Naive thymus-derived CD8-positive, alpha-beta T cell (primary cell): Measurements from ENCODE around the gene CCL24. TPM values are rescaled to one million over a fixed set of nuclear protein-coding genes. Genes with fewer than 3 reads are reported as not detected.
A peak's percentile ranks its signal among the peaks of the same experiment; 100 is the strongest.

Experiments used
- ATAC-seq, 2 donors: fragments of 150-1000 bp; cut with Tn5 transposase in 1 of 2; sonication (Bioruptor Pico), chemical (Tn5 transposase) in 1 of 2; 1 replicate in 1 of 2; 2 replicates in 1 of 2; pipeline ENCODE4 v1.10.0; 2021; ENCODE audit warnings: mild to moderate bottlenecking in 2 of 2, moderate library complexity in 2 of 2
- POLR2A ChIA-PET: fragments of 350-600 bp; sonication (Branson Sonifier 250); formaldehyde crosslinking; loops from one replicate; lab custom pipeline; 2021; ENCODE audit warnings: antibody characterized with exemption; lab: Charles Lee
- DNase-seq, 10 donors: peaks; one replicate each; pipeline versions ENCODE4 v3.0.0 to v3.0.0-alpha.2; 2020 to 2022
- H3K27ac Mint-ChIP-seq, 10 donors: one replicate each; pipeline ENCODE4 v1.8.0; 2020 to 2022; ENCODE audit warnings: mild to moderate bottlenecking in 10 of 10, mixed read lengths in 10 of 10, moderate library complexity in 4 of 10, inconsistent platforms in 1 of 10
- H3K27me3 Mint-ChIP-seq, 5 donors: one replicate each; pipeline ENCODE4 v1.8.0; 2021 to 2022; ENCODE audit warnings: mixed read lengths in 5 of 5
- H3K36me3 Mint-ChIP-seq, 3 donors: one replicate each; pipeline ENCODE4 v1.8.0; 2020 to 2022; ENCODE audit warnings: mixed read lengths in 3 of 3, mild to moderate bottlenecking in 2 of 3, inconsistent platforms in 1 of 3
- H3K4me1 Mint-ChIP-seq, 4 donors: one replicate each; pipeline ENCODE4 v1.8.0; 2021 to 2022; ENCODE audit warnings: mixed read lengths in 4 of 4
- H3K4me3 Mint-ChIP-seq, 10 donors: one replicate each; pipeline ENCODE4 v1.8.0; 2020 to 2022; ENCODE audit warnings: mild to moderate bottlenecking in 10 of 10, mixed read lengths in 10 of 10, moderate library complexity in 6 of 10, inconsistent platforms in 1 of 10
- H3K9me3 Mint-ChIP-seq, 9 donors: one replicate each; pipeline ENCODE4 v1.8.0; 2020 to 2022; ENCODE audit warnings: mixed read lengths in 9 of 9, mild to moderate bottlenecking in 3 of 9, inconsistent platforms in 1 of 9, moderate library complexity in 1 of 9
- polyA plus RNA-seq, 3 donors: library from polyadenylated mRNA; unstranded; fragments of 300-500 nt; fragmentation: Illumina TruSeq; gene quantifications; one replicate each; pipeline ENCODE4 v1.2.3, GENCODE V29; 2021
- total RNA-seq, 8 experiments: library from RNA in 2 of 8; stranded (reverse) in 2 of 8; gene quantifications; one replicate each; pipeline ENCODE4 v1.2.3 and lab custom pipeline; 2021 to 2026

The CCL24 gene
- total and polyA plus RNA-seq, 5 experiments from 2014 or later = not detected

- no peak for DNase-seq
- Mint-ChIP-seq H3K27me3 (peaks cover 0 to 20% (median 2%) of the 10 kb centered on the region in 5 donors), H3K4me1 (peaks cover 0 to 2% (median 0%) of the 10 kb centered on the region in 4 donors), H3K4me3 (no peak overlapping the region), H3K36me3 (no peaks in the 10 kb centered on the region), H3K27ac (peak overlapping the region in 1 of 10 donors; percentile 49), H3K9me3 (no peaks in the 10 kb centered on the region)
- ATAC-seq = no peak
- POLR2A ChIA-PET = no interaction called here
These were observed 1.9 kb upstream of the CCL24 start for GRCh38 chr7:75815418-75816064.

GRCh38 chr7:75814407-75814947 is 871 bp upstream of the CCL24 start:
- no peak for DNase-seq
- Mint-ChIP-seq H3K36me3 (no peaks in the 10 kb centered on the region), H3K27ac (no peak overlapping the region), H3K4me1 (peaks cover 0 to 2% (median 0%) of the 10 kb centered on the region in 4 donors), H3K27me3 (peaks cover 0 to 22% (median 2%) of the 10 kb centered on the region in 5 donors), H3K9me3 (no peaks in the 10 kb centered on the region), H3K4me3 (no peak overlapping the region)
- POLR2A ChIA-PET = no interaction called here
- ATAC-seq = no peak

GRCh38 chr7:75813084-75813483 is 522 bp downstream of the CCL24 start:
- no peak for ATAC-seq
- Mint-ChIP-seq H3K4me1 (peaks cover 0 to 2% (median 0%) of the 10 kb centered on the region in 4 donors), H3K36me3 (no peaks in the 10 kb centered on the region), H3K27me3 (peaks cover 0 to 22% (median 2%) of the 10 kb centered on the region in 5 donors), H3K9me3 (peaks cover 0 to 3% (median 0%) of the 10 kb centered on the region in 9 donors), H3K27ac (no peak overlapping the region), H3K4me3 (no peak overlapping the region)
- DNase-seq = no peak
- POLR2A ChIA-PET = no interaction called here

GRCh38 chr7:75811894-75812678 is 1.5 kb downstream of the CCL24 start:
- H3K9me3 Mint-ChIP-seq = peaks cover 0 to 13% (median 4%) of the 10 kb centered on the region in 9 donors
- ATAC-seq (no peak), DNase-seq (no peak)
- peaks cover 0 to under 1% (median 0%) of the 10 kb centered on the region in 4 donors for H3K4me1 Mint-ChIP-seq
- POLR2A ChIA-PET = no interaction called here
- H3K27me3 Mint-ChIP-seq = peaks cover 0 to 21% (median 2%) of the 10 kb centered on the region in 5 donors
- H3K27ac Mint-ChIP-seq = no peak overlapping the region
- H3K4me3 Mint-ChIP-seq = no peak overlapping the region
- H3K36me3 Mint-ChIP-seq = peaks cover 0 to 7% (median 3%) of the 10 kb centered on the region in 3 donors

GRCh38 chr7:75809396-75809795 is 4.2 kb downstream of the CCL24 start:
- peaks cover 0 to 14% (median 8%) of the 10 kb centered on the region in 3 donors for H3K36me3 Mint-ChIP-seq
- ATAC-seq = no peak
- peaks cover 0 to 22% (median 10%) of the 10 kb centered on the region in 9 donors for H3K9me3 Mint-ChIP-seq
- H3K4me3 Mint-ChIP-seq = no peak overlapping the region
- peaks cover 0 to 16% (median 2%) of the 10 kb centered on the region in 5 donors for H3K27me3 Mint-ChIP-seq
- H3K4me1 Mint-ChIP-seq = no peaks in the 10 kb centered on the region
- H3K27ac Mint-ChIP-seq = no peak overlapping the region
- POLR2A ChIA-PET = no interaction called here
- no peak for DNase-seq

- no peak for DNase-seq
- peaks cover 0 to 14% (median 8%) of the 10 kb centered on the region in 3 donors for H3K36me3 Mint-ChIP-seq
- no peak overlapping the region for H3K27ac Mint-ChIP-seq
- no peak for ATAC-seq
- no peak overlapping the region for H3K4me3 Mint-ChIP-seq
- peaks cover 0 to 11% (median 4%) of the 10 kb centered on the region in 5 donors for H3K27me3 Mint-ChIP-seq
- H3K4me1 Mint-ChIP-seq = no peaks in the 10 kb centered on the region
- H3K9me3 Mint-ChIP-seq = peaks cover 0 to 24% (median 10%) of the 10 kb centered on the region in 9 donors
- POLR2A ChIA-PET = no interaction called here
These were observed 5.5 kb downstream of the CCL24 start for GRCh38 chr7:75808106-75808505.

- peaks cover 0 to 24% (median 10%) of the 10 kb centered on the region in 9 donors for H3K9me3 Mint-ChIP-seq
- POLR2A ChIA-PET = no interaction called here
- ATAC-seq = no peak
- H3K36me3 Mint-ChIP-seq = peaks cover 0 to 14% (median 8%) of the 10 kb centered on the region in 3 donors
- no peak overlapping the region for H3K27ac Mint-ChIP-seq
- no peaks in the 10 kb centered on the region for H3K4me1 Mint-ChIP-seq
- no peak for DNase-seq
- H3K4me3 Mint-ChIP-seq = no peak overlapping the region
- peaks cover 0 to 10% (median 4%) of the 10 kb centered on the region in 5 donors for H3K27me3 Mint-ChIP-seq
These were observed 6.2 kb downstream of the CCL24 start for GRCh38 chr7:75807452-75807851.

- POLR2A ChIA-PET = no interaction called here
- Mint-ChIP-seq H3K36me3 (peaks cover 0 to 14% (median 8%) of the 10 kb centered on the region in 3 donors), H3K9me3 (peaks cover 0 to 24% (median 10%) of the 10 kb centered on the region in 9 donors), H3K4me3 (no peak overlapping the region), H3K27ac (no peak overlapping the region), H3K4me1 (no peaks in the 10 kb centered on the region), H3K27me3 (peaks cover 0 to 9% (median 4%) of the 10 kb centered on the region in 5 donors)
- DNase-seq (no peak), ATAC-seq (no peak)
These were observed 6.9 kb downstream of the CCL24 start for GRCh38 chr7:75806560-75807307.

GRCh38 chr7:75804705-75805104 is 8.9 kb downstream of the CCL24 start:
- no peak overlapping the region for H3K4me3 Mint-ChIP-seq
- no peaks in the 10 kb centered on the region for H3K4me1 Mint-ChIP-seq
- no peak overlapping the region for H3K27ac Mint-ChIP-seq
- POLR2A ChIA-PET = no interaction called here
- DNase-seq = no peak
- H3K36me3 Mint-ChIP-seq = peaks cover 0 to 14% (median 8%) of the 10 kb centered on the region in 3 donors
- peaks cover 0 to 24% (median 10%) of the 10 kb centered on the region in 9 donors for H3K9me3 Mint-ChIP-seq
- peaks cover 0 to 9% (median 4%) of the 10 kb centered on the region in 5 donors for H3K27me3 Mint-ChIP-seq
- no peak for ATAC-seq

GRCh38 chr7:75804004-75804403 is 9.6 kb downstream of the CCL24 start:
- DNase-seq (no peak), ATAC-seq (no peak)
- Mint-ChIP-seq H3K4me1 (peaks cover 0 to 1% (median under 1%) of the 10 kb centered on the region in 4 donors), H3K4me3 (no peak overlapping the region), H3K27ac (no peak overlapping the region), H3K36me3 (peaks cover 0 to 14% (median 8%) of the 10 kb centered on the region in 3 donors), H3K9me3 (peaks cover 0 to 24% (median 10%) of the 10 kb centered on the region in 9 donors), H3K27me3 (peaks cover 0 to 9% (median 4%) of the 10 kb centered on the region in 5 donors)
- POLR2A ChIA-PET = no interaction called here

- Mint-ChIP-seq H3K9me3 (peaks cover 0 to 16% (median 10%) of the 10 kb centered on the region in 9 donors), H3K4me1 (peaks cover 0 to 3% (median under 1%) of the 10 kb centered on the region in 4 donors), H3K27me3 (peaks cover 0 to 11% (median 4%) of the 10 kb centered on the region in 5 donors), H3K4me3 (no peak overlapping the region), H3K27ac (no peak overlapping the region), H3K36me3 (peaks cover 0 to 11% (median 7%) of the 10 kb centered on the region in 3 donors)
- POLR2A ChIA-PET = no interaction called here
- ATAC-seq = no peak
- DNase-seq = no peak
These were observed 11.1 kb downstream of the CCL24 start for GRCh38 chr7:75802552-75802821.

GRCh38 chr7:75798770-75799169 is 14.8 kb downstream of the CCL24 start:
- DNase-seq = no peak

More at GRCh38 chr7:75798770-75799169, 14.8 kb downstream of the CCL24 start:
- Mint-ChIP-seq H3K4me3 (no peak overlapping the region), H3K27me3 (peaks cover 4 to 15% (median 8%) of the 10 kb centered on the region in 5 donors), H3K36me3 (no peaks in the 10 kb centered on the region), H3K4me1 (peaks cover 0 to 5% (median 2%) of the 10 kb centered on the region in 4 donors), H3K27ac (peak overlapping the region in 1 of 10 donors; percentile 67), H3K9me3 (no peaks in the 10 kb centered on the region)
- ATAC-seq = no peak
- POLR2A ChIA-PET = interaction anchor here (0.5 kb wide), 1 partner anchor 1579 kb away, joined by 3 read pairs; no protein-coding TSS in a partner anchor
